GM18526 (cell line): ENCODE results near the gene EML1.

Experiments used
- POLR2A ChIP-seq: IDR thresholded peaks from 3 replicates; pipeline ENCODE4 v1.6.1; 2011; ENCODE audit not compliant: insufficient read length; ENCODE audit errors: extremely low read depth

Gene EML1

GRCh38 chr14:99990268-99991170 is 197.3 kb downstream of the EML1 start:
- TF ChIP-seq POLR2A = no peak

- no peak for TF ChIP-seq POLR2A
Observed at GRCh38 chr14:99991331-99991730, 198.1 kb downstream of the EML1 start.
